HG03342 (cell line): ENCODE data around the gene SMAD9.
"Not testable (repeated sequence)": the region's sequence is repeated elsewhere in the genome, so short reads cannot be mapped to it uniquely, and the experiment has no call there.

Experiments
- ATAC-seq: cut with Tn5 transposase; IDR thresholded peaks from one replicate; pipeline ENCODE4 v1.9.1; 2021; ENCODE audit warnings: mild to moderate bottlenecking, moderate library complexity; ENCODE audit not compliant: unreplicated experiment

SMAD9 gene

DNA sequence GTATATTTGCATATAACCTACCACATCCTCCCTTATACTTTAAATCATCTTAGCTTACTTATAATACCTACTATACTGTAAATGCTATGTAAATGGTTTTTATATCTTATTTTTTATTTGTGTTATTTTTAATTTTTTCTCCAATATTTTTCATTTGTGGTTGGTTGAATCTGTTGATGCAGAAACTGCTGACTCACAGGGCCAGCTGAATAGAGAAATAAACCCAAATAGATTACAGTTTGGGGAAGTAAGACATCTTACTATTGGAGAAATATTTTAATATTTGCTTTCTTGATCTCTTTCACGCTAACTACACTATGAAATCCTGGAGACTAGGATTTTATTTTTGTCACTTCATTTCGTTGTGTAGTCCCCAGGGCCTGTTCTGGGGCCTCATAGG is 7.1 kb downstream of the SMAD9 start:
- ATAC-seq, result no peak

DNA sequence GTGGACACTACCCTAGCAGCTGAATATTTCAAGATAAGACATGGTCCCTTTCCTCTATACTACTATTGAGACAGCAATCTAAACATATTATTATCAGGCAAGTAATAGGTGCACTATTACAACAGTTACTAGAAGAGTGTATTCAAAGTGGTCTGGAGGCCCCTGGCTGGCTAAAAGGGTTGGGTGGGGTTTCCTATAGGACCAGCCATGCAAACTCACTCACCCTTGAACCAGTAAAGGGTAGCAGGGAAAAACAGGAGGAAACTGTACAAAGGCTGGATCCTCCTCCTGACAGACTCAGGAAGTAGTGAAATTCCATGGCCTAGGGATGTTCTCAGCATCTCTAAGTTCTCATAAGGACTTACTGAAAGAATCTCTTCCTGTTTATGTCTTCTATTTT is 7.7 kb downstream of the SMAD9 start:
- no peak for ATAC-seq

DNA sequence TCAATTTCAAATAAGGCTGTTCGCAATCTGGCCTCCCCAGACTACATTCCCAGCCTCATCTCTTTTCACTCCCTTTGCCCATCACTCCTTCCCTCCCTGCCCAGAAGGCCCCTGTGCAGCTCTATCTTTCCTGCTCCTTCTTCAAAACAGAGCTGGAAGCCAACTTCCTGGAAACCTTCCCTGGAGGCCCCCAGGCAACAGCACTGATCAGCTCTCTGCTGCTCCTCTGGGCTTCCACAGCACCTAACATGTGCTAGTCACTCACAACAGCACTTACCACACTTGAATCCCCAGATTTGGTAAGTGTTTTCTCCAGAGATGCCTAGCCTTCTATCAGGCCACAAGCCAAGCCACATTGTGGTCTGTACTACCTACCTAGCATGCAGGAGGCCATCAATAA is 9.5 kb downstream of the SMAD9 start:
- ATAC-seq, result no peak

DNA sequence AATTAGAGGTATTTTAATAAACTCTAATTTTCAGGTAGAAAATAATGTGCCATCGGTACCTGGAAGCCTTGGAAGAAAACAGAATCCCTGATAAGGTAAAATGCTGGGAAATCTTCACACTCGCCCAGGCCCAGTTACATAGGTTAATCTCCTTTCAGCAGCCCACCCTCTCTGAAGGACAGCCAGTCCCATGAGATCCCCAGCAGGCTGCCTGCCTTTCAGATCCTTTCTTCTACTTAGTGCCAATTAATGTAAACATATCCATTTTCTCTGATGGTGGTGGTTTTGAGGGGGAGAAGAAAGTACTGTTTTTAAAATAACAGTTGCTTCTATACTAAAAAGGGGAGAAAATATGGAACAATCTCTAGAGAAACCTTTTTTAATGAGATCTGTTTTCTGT is 12.2 kb downstream of the SMAD9 start:
- no peak for ATAC-seq

DNA sequence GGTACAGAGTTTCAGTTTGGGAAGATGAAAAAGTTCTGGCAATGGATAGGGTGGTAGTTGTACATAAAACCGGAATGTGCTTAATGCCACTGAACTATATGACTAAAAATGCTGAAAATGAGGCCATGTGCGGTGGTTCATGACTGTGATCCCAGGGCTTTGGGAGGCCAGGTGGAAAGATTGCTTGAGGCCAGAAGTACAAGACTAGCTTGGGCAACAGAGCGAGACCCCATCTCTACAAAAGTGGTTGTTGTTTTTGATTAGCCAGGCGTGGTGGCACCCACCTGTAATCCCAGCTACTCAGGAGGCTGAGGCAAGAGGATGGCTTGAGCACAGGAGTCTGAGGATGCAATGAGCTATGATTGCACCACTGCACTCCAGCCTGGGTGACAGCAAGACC is 12.8 kb downstream of the SMAD9 start:
- no peak for ATAC-seq

DNA sequence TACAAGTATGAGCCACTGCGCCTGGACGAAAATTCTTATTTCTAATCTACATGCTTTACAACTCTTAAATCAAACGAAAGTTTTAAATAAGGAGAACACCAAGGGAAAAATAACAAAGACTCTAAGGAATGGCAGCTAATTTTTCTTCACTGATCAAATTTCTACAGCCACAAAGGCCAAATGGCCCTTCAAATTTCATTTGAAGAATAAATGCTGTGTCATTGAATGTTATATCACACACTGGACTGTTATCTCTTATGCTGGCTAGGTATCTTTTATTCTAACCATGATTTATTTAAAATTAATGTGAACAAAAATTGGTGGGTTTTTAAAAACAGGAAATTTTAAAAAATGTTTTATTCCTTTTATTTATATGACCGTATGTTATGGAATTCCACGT is 14.1 kb downstream of the SMAD9 start:
- ATAC-seq, result no peak

DNA sequence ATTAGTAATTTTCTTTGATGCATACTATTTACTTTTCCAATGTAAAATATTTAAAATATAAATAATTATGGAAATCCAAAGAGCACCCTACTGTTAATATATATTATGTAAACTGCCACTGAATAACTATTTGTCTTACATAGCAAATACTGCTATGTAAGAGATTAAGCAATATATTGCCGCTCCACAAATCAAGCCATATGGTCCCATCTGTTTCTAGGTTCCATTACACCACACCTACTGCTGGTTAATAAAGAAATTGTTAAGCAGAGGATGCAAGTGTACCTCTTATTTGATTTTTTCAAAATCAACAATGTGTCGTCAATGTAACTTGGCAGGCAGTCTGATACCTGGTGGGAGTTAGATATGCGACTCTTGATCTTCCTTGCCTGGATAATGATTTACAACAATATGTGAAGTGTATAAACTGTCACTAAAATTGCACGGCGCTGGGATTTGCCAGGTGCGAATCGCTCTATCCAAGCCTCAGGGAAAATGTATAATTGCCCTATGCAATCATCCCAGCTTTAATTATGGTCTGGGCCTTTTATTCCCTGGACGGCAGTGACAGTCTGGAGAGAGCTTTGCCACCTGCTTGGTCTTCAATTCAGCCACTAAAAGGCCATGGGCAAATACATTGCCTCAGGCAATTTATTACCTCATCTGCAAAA is 16.0 kb downstream of the SMAD9 start:
- ATAC-seq, result no peak

DNA sequence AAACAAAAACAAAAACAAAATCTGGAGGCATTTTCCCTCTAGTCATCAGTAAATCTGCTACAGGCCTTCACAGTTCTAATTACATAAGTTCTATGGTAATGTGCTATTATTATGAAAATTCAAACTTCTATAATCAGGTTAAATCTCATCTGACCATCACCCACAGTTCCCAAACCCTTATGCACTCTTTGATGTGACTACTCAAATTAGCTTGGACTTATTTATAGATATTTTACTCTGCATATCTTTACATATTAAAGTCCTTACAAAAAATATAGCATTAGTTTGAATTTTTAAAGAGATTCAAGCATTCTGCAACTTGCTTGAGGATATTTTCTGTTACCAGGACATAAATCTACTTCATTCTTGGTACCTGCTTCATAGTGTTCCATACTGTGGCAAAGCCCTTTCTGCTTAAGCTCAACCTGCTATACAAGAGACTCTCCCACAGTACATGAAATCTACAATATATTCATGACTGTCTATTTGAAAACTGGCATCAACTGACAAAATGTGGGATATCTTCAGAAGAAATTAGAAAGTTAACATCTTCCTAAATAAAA is 22.9 kb downstream of the SMAD9 start:
- ATAC-seq, result no peak

DNA sequence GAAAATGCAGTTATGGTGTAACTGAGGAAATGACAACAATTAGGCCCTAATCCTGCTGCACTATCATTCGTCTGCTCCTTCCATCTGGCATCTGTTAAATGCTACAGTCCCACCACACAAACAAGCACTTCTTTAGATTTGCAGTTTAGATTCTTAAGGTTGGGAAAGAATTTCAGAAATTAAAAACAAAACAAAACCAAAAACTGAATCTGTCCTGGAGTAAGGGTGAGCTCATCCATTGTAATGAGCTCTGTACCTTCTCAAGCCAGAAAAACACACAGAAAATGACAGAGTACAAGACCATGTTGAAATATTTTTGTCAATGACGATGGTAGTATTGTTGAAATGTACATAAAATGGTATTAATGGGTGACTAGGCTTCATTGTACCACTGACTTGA is 28.3 kb downstream of the SMAD9 start:
- ATAC-seq, result no peak

DNA sequence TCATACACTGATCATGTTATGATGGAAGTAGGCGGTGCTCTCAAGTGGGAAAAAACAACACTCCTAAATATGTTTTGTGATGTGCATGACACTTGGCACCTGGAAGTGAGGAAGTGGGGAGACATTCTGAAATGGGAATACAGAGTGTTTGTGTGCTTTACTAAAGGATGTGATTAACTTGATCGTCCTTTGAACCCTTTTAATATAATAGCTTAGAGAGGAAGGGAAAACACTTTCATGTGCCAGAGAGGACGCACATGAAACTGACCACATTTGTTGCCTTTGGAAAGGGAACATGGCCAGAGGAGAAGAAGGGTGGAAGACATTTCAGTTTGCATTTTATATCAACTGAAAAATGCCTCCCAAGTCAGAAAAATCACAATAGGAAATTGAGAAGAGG is 31.4 kb downstream of the SMAD9 start:
- ATAC-seq, result no peak

DNA sequence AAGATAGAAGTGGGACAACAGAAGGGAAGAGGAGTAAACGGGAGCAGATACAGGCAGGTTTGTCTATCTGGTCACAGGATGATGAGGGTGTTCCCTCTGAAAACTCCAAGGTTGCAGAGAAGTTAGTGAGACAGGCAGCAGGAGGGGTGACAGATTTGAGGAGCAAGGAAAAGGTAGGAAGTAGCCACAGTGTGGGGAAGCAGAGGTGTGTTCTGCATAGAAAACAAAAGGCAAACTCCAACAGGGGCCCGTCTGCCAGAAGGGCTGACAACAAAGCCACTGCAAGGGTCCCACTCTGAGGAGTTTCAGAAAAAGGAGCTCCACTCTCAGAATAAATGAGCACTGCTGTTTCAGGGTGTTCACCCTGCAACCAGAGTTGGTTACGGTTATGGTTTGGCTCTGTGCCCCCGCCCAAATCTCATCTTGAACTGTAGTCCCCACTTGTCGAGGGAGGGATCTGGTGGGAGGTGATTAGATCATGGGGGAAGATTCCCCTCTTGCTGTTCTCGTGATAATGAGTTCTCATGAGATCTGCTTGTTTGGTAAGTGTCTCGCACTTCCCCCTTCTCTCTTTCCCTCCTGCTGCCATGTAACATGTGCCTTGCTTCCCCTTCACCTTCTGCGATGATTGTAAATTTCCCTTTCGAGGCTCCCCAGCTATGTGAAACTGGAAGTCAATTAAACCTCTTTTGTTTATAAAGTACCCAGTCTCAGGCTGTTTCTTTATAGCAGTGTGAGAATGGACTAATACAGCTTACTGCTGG is 32.1 kb downstream of the SMAD9 start:
- ATAC-seq, result peak; percentile 59

DNA sequence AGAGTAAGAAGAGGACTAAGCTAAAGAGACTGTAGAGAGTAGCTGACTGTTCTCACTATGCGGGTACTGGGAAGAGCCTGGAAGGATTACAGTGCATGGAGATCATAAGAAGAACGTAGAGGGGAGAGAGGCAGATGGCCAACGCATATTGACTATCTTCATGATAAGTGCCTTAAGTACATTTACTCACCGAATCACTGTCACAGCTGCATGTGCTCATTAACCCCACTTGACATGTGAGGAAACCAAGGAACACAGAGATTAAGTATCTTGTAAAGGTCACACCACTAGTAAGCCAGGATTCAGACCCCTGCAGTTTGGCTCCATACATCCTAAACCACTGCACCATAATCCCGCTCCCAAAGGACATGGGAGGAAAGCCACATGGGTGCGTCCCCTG is 34.1 kb downstream of the SMAD9 start:
- ATAC-seq, result no peak

DNA sequence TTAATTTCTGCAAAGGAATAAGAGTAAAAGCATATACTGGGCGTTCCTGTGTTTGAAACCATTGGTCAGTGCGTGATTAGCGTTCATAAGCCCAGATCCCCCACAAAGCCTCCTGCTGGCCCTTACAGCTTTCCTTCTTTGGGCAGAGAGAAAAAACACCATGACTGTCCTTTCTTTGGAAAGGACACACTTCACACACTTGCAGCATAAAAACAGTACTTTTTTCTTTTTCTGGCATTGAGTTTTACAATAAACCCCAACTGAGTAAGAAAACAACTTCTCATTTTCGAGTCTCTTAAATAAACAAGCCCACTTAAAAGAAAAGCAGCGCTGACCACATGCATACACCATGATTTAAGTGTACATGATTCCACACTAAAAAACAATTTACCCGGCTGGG is 35.8 kb downstream of the SMAD9 start:
- ATAC-seq, result no peak

DNA sequence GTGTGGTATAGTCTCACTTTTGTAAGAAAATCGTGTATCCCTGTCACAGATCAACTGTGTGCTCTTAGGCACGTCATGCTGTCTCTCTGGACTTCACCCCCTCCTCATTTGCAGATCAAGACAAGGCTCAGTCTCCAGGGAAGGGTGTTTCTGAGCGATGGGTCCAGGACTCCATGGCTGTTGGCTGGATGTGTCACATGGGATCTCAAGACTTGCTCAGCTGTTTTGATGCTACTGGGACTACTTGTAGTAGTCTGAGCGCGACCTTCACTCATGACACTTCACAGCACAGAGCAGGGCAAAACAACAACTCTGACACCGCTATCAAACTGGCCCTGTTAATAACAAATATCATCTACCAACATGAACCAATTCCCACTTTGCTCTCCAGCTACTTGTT is 36.2 kb downstream of the SMAD9 start:
- no peak for ATAC-seq

DNA sequence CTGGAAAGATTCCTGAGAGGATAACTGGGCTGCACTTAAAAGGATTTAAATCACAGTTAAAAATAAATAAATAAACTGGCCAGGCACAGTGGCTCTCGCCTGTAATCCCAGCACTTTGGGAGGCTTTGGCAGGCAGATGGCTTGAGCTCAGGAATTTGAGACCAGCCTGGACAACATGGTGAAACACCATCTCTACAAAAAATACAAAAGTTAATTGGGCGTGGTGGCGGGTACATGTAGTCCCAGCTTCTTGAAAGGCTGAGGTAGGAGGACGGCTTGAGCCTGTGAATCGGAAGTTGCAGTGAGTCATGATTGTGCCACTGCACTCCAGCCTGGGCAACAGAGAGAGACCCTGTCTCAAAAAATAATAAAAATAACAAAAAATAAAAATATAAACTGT is 36.6 kb downstream of the SMAD9 start:
- ATAC-seq, result not testable (repeated sequence)

DNA sequence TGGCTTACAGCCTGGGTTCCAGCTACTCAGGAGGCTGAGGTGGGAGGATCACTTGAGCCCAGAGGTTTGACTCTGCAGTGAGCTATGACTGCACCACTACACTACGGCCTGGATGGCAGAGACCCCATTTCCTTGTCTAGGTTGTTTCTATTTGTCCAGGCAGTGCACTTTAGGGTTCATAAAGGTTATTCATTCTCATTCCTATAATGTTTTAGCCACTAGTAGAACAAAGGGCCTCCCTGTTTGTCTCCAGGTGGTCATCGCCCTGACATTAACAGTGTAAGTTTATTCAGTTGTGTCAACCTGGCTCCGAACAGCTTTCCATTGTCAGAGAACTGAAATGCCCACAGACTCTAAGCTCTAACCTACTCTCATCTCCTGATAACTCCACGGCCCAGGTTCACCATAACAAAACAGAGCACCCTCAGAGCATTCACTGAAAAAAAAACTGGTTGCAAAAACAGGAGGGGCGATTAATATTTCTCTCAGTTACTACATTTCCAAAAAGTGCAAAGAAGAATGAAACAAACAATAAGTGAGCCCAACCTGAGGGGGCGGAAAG is 37.1 kb downstream of the SMAD9 start:
- no peak for ATAC-seq

DNA sequence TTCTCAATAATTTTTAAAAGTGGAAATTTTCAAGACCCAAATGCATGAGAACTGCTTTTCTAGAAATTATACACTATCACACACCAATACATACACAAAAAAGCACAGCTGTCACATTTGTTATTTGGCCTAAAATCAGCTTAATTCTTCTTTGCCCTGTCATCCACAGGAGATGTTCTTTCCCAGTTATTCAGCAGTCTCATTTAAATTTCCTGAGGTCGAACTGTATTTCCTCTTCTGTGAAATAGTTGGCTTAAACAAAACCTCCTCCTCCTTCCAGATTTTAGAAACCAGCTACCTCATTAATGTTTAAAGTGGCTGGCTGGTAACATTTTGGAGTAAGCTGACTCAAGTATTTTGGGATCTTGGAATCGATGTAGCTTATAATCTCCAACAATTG is 39.1 kb downstream of the SMAD9 start:
- no peak for ATAC-seq

DNA sequence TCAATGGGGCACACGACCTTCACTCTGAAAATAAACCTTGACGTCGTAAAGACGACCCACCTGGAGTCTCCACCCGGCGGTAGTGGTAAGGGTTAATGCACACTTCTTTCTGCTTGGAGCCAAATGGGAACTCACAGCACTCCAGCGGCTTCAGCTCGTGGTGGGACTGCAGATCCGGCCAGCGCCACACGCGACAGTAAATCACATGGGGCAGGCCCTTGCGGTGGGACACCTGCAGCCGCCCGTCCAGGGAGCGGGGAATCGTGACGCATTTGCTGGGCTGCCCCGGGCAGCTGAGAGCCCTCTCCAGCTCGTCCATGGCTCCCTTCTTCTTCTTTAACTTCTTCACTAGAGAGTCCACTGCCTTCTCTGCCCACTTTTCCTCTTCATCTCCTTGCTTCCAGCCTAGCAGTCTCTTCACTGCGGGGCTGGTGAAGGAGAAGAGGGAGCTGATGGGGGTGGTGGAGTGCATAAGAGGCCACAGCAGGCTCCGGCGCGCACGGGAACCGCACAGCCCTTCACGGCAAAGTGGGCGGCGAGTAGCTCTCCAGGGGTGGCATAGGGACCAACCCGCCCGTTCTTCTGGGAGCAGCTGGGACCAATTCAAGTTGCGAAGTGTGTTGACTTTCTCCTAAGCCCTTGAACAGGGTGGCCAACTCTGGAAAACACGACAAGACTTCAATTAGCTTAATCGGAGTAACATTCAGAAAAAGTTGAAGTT is 40.7 kb downstream of the SMAD9 start:
- ATAC-seq, result no peak

DNA sequence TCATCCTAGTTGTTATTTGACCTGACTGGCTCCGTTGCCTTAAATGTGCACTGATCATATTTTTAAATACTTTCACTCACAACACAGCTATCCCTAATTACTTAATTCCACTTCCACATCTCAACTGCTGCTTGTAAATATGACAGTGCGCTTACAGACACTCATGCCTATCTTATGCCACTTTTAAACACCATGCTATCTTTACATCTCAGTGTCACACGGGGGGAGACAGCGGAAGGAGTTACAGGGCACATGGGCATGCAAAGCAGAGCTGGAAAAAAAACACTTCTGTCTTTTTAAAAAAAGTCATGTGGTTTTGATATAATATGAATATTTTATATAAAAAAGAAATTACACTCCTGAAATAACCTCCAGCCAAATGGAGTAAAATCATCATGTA is 44.1 kb downstream of the SMAD9 start:
- no peak for ATAC-seq

DNA sequence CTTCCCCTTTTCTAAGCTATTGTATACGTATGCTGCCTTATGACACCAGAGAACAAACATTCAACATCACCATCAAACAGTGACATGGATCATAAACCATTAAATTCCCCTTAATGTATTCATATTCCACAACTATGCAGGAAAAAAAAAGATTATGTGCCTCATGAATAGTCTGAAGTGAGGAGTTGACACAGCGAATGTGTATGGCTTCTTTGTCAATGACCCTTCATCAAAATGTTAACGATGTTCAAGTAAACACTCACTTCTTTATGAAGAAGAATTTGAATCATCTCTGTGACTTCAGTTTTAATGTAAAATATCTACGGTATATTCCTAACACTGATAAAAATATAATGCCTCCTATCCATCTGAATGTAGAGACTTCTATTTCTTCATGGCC is 44.6 kb downstream of the SMAD9 start:
- ATAC-seq, result no peak

DNA sequence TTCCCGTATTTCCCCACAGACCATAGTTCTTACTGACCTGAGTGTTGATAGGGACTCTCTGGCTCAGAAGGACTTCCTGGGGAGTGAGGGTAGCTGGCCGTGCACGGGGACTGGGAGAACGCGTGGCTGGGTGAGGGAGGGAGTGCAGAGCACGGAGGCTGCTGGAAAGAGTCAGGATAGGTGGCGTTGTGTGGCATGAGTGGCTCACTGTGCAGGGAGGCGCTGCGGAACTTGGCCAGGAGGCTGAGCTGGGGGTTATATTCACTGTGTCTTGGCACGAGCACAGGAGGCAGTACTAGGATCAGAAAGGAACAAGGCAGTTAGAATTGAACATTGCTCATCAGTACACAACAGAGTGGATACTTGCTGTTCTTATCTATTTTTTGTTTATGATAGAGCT is 47.4 kb downstream of the SMAD9 start:
- ATAC-seq, result no peak
